HCT116 (cell line): ENCODE measurements around the gene SEMA4D. TPM values are rescaled to one million over a fixed set of nuclear protein-coding genes. Genes with fewer than 3 reads are reported as not detected.

Experiments
- ATAC-seq: fragments of 200-7000 bp; cut with Tn5 transposase; 2 replicates; pipeline ENCODE4 v1.9.1; 2020; ENCODE audit warnings: mild to moderate bottlenecking, moderate library complexity
- BruUV-seq: library from RNA; stranded (reverse); fragments of 400-500 nt; replicated peaks from 2 replicates; lab custom pipeline; 2021; lab: Mats Ljungman, UMichigan
- CTCF ChIA-PET: fragments of 300-600 bp; sonication (Branson Sonifier 250); formaldehyde crosslinking; loops from one replicate; lab custom pipeline; 2021; ENCODE audit warnings: antibody characterized with exemption; lab: Charles Lee
- POLR2A ChIA-PET: fragments of 300-600, 350-600 bp; sonication (Branson Sonifier 250); formaldehyde crosslinking; loops from one replicate; lab custom pipeline; 2021; ENCODE audit warnings: antibody characterized with exemption; lab: Charles Lee
- RAD21 ChIA-PET, 2 experiments: fragments of 300-600 bp; sonication (Branson Sonifier 250); formaldehyde crosslinking; loops; one replicate each; lab custom pipeline; 2023; ENCODE audit warnings: low total read pairs in 2 of 2; ENCODE audit not compliant: uncharacterized antibody in 2 of 2, unreplicated experiment in 2 of 2, low non-redundant PET in 1 of 2; lab: Charles Lee
- DNase-seq: peaks from one replicate; pipeline ENCODE4 v3.0.0-alpha.2; 2010; ENCODE audit warnings: low read depth, low spot score
- H2AFZ ChIP-seq: fragments of 200-600 bp; shearing (Covaris generic), sonication (generic); 2 replicates; pipeline ENCODE4 v1.6.1; 2017; ENCODE audit warnings: low read depth, mixed run types, mixed read lengths, antibody characterized with exemption, low read length; ENCODE audit not compliant: poor library complexity, severe bottlenecking
- H3K27ac ChIP-seq: 2 replicates; pipeline ENCODE4 v1.5.1; 2012; ENCODE audit warnings: low read depth, low read length
- H3K27me3 ChIP-seq: fragments of 200-600 bp; sonication (generic); 2 replicates; pipeline ENCODE4 v1.6.1; 2016; ENCODE audit warnings: mixed run types, low read length, mixed read lengths; ENCODE audit not compliant: insufficient read depth
- H3K36me3 ChIP-seq, 2 experiments: fragments of 200-500 bp in 1 of 2; fragments of 200-600 bp in 1 of 2; sonication (Bioruptor generic) in 1 of 2; sonication (generic) in 1 of 2; 2 replicates each; pipeline versions ENCODE4 v1.5.1 to v1.6.1; 2014 to 2016; ENCODE audit warnings: low read length in 2 of 2, inconsistent platforms in 1 of 2, mixed read lengths in 1 of 2, mixed run types in 1 of 2; ENCODE audit not compliant: insufficient read depth in 2 of 2, control insufficient read depth in 1 of 2
- H3K4me1 ChIP-seq, 2 experiments: fragments of 200-600 bp in 1 of 2; sonication (generic) in 1 of 2; 2 replicates each; pipeline versions ENCODE4 v1.5.1 to v1.6.1; 2012 to 2017; ENCODE audit warnings: low read length in 2 of 2, inconsistent platforms in 1 of 2, mild to moderate bottlenecking in 1 of 2, mixed read lengths in 1 of 2, mixed run types in 1 of 2, moderate library complexity in 1 of 2; ENCODE audit not compliant: insufficient read depth in 2 of 2, control insufficient read depth in 1 of 2
- H3K4me2 ChIP-seq: fragments of 200-600 bp; sonication (generic); 2 replicates; pipeline ENCODE4 v1.6.1; 2017; ENCODE audit warnings: mixed run types, low read length, mixed read lengths
- H3K4me3 ChIP-seq, 2 experiments: fragments of 200-600 bp in 1 of 2; sonication (generic) in 1 of 2; replicated peaks in 1 of 2; 2 replicates each; pipeline ENCODE4 v1.5.1; 2011 to 2016; ENCODE audit warnings: low read length in 2 of 2, control low read depth in 1 of 2, low read depth in 1 of 2, mild to moderate bottlenecking in 1 of 2, mixed read lengths in 1 of 2, mixed run types in 1 of 2
- H3K79me2 ChIP-seq: fragments of 200-600 bp; sonication (generic); 2 replicates; pipeline ENCODE4 v1.6.1; 2017; ENCODE audit warnings: mild to moderate bottlenecking, mixed run types, low read length, moderate library complexity, mixed read lengths; ENCODE audit not compliant: insufficient read depth
- H3K9ac ChIP-seq: fragments of 200-600 bp; sonication (generic); 2 replicates; pipeline ENCODE4 v1.6.1; 2016; ENCODE audit warnings: low read length, mixed read lengths
- H3K9me2 ChIP-seq: fragments of 200-600 bp; sonication (generic), shearing (Covaris generic); 2 replicates; pipeline ENCODE4 v1.6.1; 2017; ENCODE audit warnings: mixed run types, mild to moderate bottlenecking, moderate library complexity; ENCODE audit not compliant: insufficient read depth
- H3K9me3 ChIP-seq, 2 experiments: fragments of 200-500 bp in 1 of 2; fragments of 200-600 bp in 1 of 2; sonication (Bioruptor generic) in 1 of 2; sonication (generic) in 1 of 2; 2 replicates each; pipeline ENCODE4 v1.6.1; 2014 to 2017; ENCODE audit warnings: low read length in 2 of 2, mixed read lengths in 2 of 2, inconsistent platforms in 1 of 2, low read depth in 1 of 2, mild to moderate bottlenecking in 1 of 2, mixed run types in 1 of 2, moderate library complexity in 1 of 2; ENCODE audit not compliant: control insufficient read depth in 1 of 2, insufficient read depth in 1 of 2
- H4K20me1 ChIP-seq: fragments of 200-600 bp; sonication (generic), shearing (Covaris generic); 2 replicates; pipeline ENCODE4 v1.6.1; 2017; ENCODE audit warnings: mixed run types, mild to moderate bottlenecking, moderate library complexity; ENCODE audit not compliant: insufficient read depth
- ATF3 ChIP-seq: IDR thresholded peaks from 2 replicates; pipeline ENCODE4 v1.6.1; 2012
- CBX3 ChIP-seq: IDR thresholded peaks from 2 replicates; pipeline ENCODE4 v1.6.1; 2012; ENCODE audit warnings: low read depth
- CEBPB ChIP-seq: IDR thresholded peaks from 2 replicates; pipeline ENCODE4 v1.6.1; 2012; ENCODE audit warnings: low read depth
- CTCF ChIP-seq, 3 experiments: fragments of 200-600 bp in 1 of 3; sonication (generic) in 1 of 3; IDR thresholded peaks in 2 of 3; conservative IDR thresholded peaks in 1 of 3; 2 replicates each; pipeline ENCODE4 v1.5.1; 2012 to 2017; ENCODE audit warnings: low read depth in 2 of 3, low read length in 2 of 3, antibody characterized with exemption in 1 of 3, borderline replicate concordance in 1 of 3, control low read depth in 1 of 3, mild to moderate bottlenecking in 1 of 3, mixed read lengths in 1 of 3, mixed run types in 1 of 3, moderate library complexity in 1 of 3; ENCODE audit not compliant: insufficient read depth in 1 of 3
- EGR1 ChIP-seq: IDR thresholded peaks from 2 replicates; pipeline ENCODE4 v1.6.1; 2012; ENCODE audit warnings: low read depth
- EZH2 ChIP-seq: fragments of 200-600 bp; sonication (generic); IDR thresholded peaks from 2 replicates; pipeline ENCODE4 v1.6.1; 2017; ENCODE audit warnings: antibody characterized with exemption, mixed run types
- EZH2phosphoT487 ChIP-seq: fragments of 200-600 bp; IDR thresholded peaks from 2 replicates; pipeline ENCODE4 v1.6.1; 2018; ENCODE audit warnings: antibody characterized with exemption, borderline replicate concordance
- FOSL1 ChIP-seq: IDR thresholded peaks from 2 replicates; pipeline ENCODE4 v1.6.1; 2012; ENCODE audit warnings: low read depth
- POLR2AphosphoS5 ChIP-seq: IDR thresholded peaks from 2 replicates; pipeline ENCODE4 v1.6.1; 2011; ENCODE audit warnings: mild to moderate bottlenecking, low read depth, low read length, moderate library complexity
- RAD21 ChIP-seq: IDR thresholded peaks from 2 replicates; pipeline ENCODE4 v1.6.1; 2012; ENCODE audit warnings: low read depth, mild to moderate bottlenecking
- REST ChIP-seq: IDR thresholded peaks from 2 replicates; pipeline ENCODE4 v1.6.1; 2012; ENCODE audit warnings: low read depth
- SP1 ChIP-seq: IDR thresholded peaks from 2 replicates; pipeline ENCODE4 v1.6.1; 2012; ENCODE audit warnings: low read depth
- ZBTB33 ChIP-seq: IDR thresholded peaks from 2 replicates; pipeline ENCODE4 v1.6.1; 2011; ENCODE audit warnings: mild to moderate bottlenecking, low read length, moderate library complexity; ENCODE audit not compliant: insufficient replicate concordance; ENCODE audit errors: extremely low read depth
- ZFX ChIP-seq: fragments of 450-650 bp; IDR thresholded peaks from 2 replicates; pipeline ENCODE4 v1.6.1; 2017
- ZNF274 ChIP-seq: fragments of 200-500 bp; sonication (Bioruptor generic); IDR thresholded peaks from 2 replicates; pipeline ENCODE4 v1.6.1; 2014; ENCODE audit warnings: mild to moderate bottlenecking, low read depth, low read length, inconsistent platforms
- intact Hi-C: fragments of 100-400 bp; cut with micrococcal nuclease; formaldehyde crosslinking; loops from 2 replicates; pipeline ENCODE4 v1.10.0; 2022
- total RNA-seq: library from RNA; stranded (reverse); gene quantifications from one replicate; pipeline ENCODE4 v1.2.1, GENCODE V29; 2021; ENCODE audit not compliant: unreplicated experiment

The SEMA4D gene
- total RNA-seq, 1 experiment from 2014 or later, result 32.0 TPM

- peaks cover 56% of the 10 kb centered on the region for H3K79me2 ChIP-seq
- no TSS peak for BruUV-seq
- H3K9ac ChIP-seq, result no peak overlapping the region
- no peaks in the 10 kb centered on the region for H3K36me3 ChIP-seq
- CTCF ChIA-PET, result no interaction called here
- POLR2A ChIA-PET, result no interaction called here
- H3K4me3 ChIP-seq, result no peak overlapping the region
- H3K27me3 ChIP-seq, result no peaks in the 10 kb centered on the region
- H2AFZ ChIP-seq, result no peak overlapping the region
- peaks cover 3 to 4% of the 10 kb centered on the region in 2 experiments for H3K4me1 ChIP-seq
- no peaks in the 10 kb centered on the region for H3K9me3 ChIP-seq
- intact Hi-C loops, result no loop called here
- RAD21 ChIA-PET, result no interaction called here
- TF ChIP-seq POLR2AphosphoS5 (no peak), SP1 (no peak), FOSL1 (no peak), ZFX (no peak), EGR1 (no peak), CBX3 (no peak), ZNF274 (no peak), EZH2phosphoT487 (no peak), CEBPB (no peak), ATF3 (no peak), CTCF (IDR thresholded peaks at IDR 0.05 in 2 of 3, conservative IDR thresholded peaks at IDR 0.05 in 1 of 3; ENCODE audit: borderline replicate concordance in 1 of 3, insufficient read depth in 1 of 3, low read depth in 2 of 3, low read length in 2 of 3) (no peak), RAD21 (no peak), ZBTB33 (no peak), EZH2 (no peak), REST (no peak)
- DNase-seq (no peak), ATAC-seq (no peak)
- no peaks in the 10 kb centered on the region for H3K9me2 ChIP-seq
- H3K4me2 ChIP-seq, result no peak overlapping the region
- no peaks in the 10 kb centered on the region for H4K20me1 ChIP-seq
- H3K27ac ChIP-seq, result no peak overlapping the region
Observed at GRCh38 chr9:89491694-89492093, 6.2 kb downstream of the SEMA4D start.
